Epidermal melanocyte (primary cell): Measurements from ENCODE around the gene GRHL1.
A peak's percentile ranks its signal among the peaks of the same experiment; 100 is the strongest.

Experiments
- DNase-seq: peaks from one replicate; pipeline ENCODE4 v3.0.0; 2011; ENCODE audit warnings: low spot score; ENCODE audit not compliant: insufficient read length

Gene GRHL1

DNA sequence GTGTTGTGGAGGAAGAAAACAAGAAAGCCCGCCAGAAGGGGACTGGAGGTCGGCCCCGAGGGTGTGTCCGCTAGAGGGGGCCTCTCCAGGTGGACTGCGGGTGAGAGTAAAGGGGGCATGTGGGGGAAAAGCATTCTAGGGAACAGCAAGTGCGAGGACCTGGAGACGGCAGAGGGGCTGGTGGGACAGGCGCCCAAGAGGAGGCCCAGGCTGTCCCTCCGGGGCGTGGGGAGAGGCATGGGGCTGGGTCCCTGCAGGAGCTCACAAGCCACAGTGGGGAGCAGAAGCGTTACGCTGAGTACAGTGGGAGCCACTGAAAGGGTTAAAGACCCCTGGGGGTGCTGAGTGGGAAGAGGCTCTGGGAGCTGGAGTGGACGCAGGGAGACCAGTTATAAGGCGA, 90.2 kb downstream of the GRHL1 start:
- no peak for DNase-seq

DNA sequence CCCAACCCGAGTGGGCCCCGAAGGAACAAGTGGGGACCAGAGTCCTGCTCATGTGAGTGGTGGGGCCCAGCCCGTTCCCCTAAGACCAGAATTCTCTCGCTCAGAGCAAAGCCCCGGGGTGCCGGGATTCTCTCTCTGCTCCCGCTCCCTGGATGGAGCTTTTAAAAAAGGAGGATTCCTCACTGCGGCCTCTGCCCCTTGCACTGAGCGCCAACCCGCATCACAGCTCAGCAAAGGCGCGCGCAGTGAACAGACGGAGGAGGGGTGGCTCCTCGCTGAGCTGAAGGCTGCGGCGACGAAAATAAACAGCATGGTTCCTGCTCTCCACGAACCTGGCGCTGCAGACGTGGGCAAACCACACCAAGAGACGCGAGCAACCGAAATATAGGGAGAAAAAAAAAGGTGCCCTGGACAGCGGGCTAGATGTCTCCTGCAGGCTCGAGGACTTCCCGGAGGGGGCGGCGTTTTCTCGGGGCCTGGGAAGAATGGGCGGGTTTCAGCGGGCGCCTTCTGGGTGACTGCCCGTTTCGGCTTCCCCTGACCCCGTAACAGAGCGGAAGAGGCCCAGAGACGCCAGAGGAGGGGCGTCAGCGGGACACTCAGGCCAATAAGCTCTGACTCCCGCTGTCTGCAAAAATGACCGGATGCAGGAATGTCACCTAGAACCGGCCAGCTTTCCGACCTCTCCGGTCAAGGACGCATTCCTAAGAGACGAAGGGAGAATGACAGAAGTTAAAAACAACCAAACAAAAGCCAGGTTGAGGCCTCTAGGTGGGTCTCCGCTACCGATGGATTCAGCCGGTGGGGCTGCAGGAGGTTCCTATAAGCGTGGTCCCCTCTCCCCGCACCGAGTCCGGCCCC, 91.0 kb downstream of the GRHL1 start:
- DNase-seq: no peak

DNA sequence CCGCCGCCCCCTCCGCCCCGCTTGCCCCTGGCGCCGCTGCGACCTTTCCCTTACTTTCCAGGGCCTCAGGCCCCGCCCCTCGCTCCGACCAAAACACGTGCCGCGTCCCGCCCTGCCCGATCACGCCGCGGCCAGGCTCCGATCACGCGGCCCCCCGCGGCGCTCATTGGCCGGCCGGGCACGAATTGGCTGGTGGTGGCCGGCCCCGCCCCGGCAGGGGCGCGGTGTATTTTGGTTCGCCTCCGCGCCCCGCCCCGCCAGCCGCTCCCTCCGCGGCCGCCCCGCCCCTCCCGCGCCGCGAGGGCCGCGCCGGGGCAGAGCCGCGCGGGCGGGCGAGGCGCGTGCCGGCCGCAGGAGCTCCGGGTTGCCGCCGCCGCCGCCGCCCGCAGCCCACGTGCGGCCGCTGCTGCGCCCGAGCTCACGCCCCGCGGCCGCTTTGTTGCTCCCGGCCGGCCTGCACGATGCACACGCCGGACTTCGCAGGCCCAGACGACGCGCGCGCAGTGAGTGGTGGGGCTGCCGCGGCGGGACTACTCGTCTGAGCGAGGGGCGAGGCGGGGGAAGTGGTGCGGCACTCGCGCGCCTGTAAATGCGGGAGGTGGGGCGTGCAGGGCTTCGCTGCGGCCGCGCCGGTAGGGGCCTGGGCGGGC, 91.9 kb downstream of the GRHL1 start, which contains the start of gene KLF11:
Gene KLF11, plus strand, starts transcription at position 295 of the 650 bp plus-strand sequence. Its CDS starts 167 bp downstream, at position 462.
- DNase-seq: peak; percentile 85

DNA sequence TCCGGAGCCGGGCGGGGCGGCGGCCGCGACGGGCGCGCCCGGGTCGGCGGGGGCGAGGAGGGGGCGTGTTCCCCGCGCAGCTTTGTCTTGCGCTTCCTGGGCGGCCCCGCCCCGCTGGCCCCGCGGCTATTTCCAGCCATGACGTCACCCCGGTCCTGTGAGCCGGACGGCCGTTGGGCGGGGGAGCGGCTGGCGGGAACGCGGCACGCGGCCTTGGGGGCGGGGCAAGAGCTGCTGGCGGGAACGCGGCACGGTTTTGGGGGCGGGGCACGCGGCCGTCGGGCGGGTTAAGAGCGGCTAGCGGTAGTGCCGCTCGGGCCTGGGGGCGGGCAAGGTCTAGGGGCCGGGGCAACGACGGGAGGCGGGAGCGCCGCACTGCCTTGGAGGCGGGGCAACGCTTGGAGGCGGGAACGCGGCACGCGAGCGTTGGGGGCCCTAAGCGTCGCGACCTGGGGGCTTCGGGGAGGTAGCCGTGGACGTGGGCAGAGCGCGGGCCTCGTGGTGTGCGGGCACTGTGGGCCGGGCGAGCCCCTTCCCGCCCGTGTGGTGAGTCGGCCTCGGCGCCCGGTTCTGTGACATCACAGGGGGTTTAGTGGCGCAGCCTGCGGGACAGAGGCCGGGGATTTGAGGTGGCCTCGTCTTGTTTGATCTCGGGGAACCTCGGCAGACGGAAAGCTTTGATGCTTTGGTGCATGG, 92.6 kb downstream of the GRHL1 start:
- peak; percentile 89 for DNase-seq

DNA sequence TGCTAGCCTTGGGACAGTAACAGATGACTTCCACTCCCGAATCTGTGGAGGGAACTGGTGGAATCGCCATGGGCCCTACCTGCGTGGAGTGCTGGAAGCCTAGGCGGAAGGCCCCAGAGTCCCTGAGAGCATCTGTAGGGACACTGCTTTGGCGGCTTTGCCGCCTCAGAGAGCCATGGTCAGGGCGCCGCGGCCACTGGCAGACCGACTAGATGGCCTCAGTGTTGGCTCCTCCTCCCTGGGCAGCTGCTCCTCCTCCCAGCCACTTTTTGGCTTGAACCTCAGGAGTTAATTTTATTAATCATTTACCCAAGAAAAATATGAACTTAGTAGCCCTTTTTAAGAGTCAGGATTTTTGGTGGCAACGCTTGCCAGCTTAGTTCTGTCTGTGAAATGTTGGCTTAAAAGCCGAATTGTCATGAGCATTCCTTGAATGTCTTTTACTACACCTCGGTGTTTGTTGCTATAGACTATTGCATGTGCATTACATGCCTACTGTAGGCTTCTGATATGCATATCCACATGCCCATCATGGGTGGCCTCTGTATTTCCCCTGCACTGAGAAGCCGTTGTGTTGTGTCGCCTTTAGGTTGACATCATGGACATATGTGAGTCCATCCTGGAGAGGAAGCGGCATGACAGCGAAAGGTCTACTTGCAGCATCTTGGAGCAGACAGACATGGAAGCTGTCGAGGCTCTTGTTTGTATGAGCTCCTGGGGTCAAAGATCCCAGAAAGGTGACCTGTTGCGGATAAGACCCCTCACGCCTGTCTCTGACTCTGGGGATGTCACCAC, 94.3 kb downstream of the GRHL1 start:
- DNase-seq: no peak

DNA sequence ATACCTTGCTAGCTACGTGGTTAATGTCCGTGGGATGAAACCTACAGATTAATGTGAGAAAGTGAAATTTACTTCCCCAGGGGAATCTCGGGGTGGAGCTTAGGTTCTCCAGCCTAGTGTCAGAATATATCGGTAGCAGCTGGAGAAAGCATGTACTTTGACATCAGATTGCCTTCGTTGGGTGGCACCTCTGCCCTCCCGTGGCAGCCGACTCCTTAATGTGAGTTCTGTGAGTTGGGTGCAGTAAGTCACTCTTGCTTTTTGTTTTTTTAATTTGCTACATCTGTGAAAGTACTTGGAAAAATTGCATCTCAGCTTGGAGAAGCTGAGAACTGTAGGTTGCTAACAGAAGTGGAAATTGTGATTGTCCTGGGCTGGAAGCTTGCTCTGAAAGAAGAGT, 95.4 kb downstream of the GRHL1 start:
- DNase-seq: no peak

DNA sequence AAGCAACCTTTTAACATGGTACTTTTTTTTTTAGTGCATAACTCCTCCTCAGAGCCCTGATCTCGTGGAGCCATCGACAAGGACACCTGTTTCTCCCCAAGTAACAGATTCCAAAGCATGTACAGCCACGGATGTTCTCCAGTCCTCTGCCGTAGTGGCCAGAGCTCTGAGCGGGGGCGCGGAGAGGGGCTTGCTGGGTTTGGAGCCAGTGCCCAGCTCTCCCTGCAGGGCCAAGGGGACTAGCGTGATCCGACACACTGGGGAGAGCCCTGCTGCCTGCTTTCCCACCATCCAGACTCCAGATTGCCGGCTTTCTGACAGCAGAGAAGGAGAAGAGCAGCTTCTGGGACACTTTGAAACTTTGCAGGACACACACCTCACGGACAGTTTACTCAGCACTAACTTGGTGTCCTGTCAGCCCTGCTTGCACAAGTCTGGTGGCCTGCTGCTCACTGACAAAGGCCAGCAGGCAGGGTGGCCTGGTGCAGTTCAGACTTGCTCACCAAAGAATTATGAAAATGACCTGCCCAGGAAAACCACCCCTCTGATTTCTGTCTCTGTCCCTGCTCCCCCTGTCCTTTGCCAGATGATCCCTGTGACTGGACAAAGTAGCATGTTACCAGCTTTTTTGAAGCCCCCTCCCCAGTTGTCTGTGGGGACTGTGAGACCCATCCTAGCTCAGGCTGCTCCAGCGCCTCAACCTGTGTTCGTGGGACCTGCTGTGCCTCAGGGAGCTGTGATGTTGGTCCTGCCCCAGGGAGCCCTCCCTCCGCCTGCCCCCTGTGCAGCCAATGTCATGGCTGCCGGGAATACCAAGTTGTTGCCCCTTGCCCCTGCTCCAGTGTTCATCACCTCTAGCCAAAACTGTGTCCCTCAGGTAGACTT, 96.4 kb downstream of the GRHL1 start:
- no peak for DNase-seq

DNA sequence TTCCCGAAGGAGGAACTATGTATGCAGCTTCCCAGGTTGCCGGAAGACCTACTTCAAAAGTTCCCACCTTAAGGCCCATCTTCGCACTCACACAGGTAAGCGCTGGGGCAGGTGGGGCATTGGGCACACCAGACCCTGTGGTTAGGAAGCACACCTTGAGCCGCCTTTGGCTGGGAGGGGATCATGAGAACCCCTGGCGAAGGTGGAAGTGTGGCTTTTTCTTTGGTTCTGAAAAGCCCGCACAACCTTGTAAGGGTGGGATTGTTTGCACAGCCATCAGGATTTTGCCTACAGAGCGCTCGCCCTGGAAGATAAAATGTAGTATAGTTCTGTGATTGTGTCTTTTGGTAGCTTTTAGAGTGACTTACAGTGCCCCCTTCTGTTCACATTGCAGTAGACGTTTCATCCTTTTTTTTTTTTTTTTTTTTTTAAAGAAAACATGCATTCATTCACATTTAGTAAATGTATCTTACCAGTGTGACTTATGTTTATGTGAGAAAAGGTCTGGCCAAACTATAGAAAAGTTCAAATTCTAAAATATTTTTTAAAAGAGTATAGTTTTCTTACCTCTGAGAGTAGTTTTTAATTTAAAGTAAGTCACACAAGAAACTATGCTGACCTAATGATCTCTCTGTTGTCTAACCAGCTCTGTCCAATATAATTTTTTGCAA, 97.1 kb downstream of the GRHL1 start:
- peak; percentile 82 for DNase-seq
